DLD1 (cell line): ENCODE data around the gene PTPN21.

ENCODE experiments used
- in situ Hi-C: cut with HindIII; loops from 2 replicates; pipeline ENCODE4 v1.10.0; 2017; ENCODE audit warnings: low sequenced_read_pairs

The PTPN21 gene

GRCh38 chr14:88554457-88555286, at the start of gene PTPN21:
Gene PTPN21, minus strand, starts transcription at chr14:88555007. Its CDS starts 4,590 bp downstream, at chr14:88550417.
- in situ Hi-C loops: no loop called here

- in situ Hi-C loops: no loop called here
Observed at GRCh38 chr14:88604212-88604611, 49.4 kb upstream of the PTPN21 start.

GRCh38 chr14:88599761-88600439, 45.1 kb upstream of the PTPN21 start:
- in situ Hi-C loops: no loop called here

- in situ Hi-C loops: no loop called here
Observed at GRCh38 chr14:88599326-88599725, 44.5 kb upstream of the PTPN21 start.

- in situ Hi-C loops: no loop called here
Observed at GRCh38 chr14:88598097-88598675, 43.4 kb upstream of the PTPN21 start.

- in situ Hi-C loops: no loop called here
Observed at GRCh38 chr14:88597601-88598000, 42.8 kb upstream of the PTPN21 start.

GRCh38 chr14:88597038-88597437, 42.2 kb upstream of the PTPN21 start:
- in situ Hi-C loops: no loop called here

- in situ Hi-C loops: no loop called here
Observed at GRCh38 chr14:88592031-88592430, 37.2 kb upstream of the PTPN21 start.

GRCh38 chr14:88590173-88590572, 35.4 kb upstream of the PTPN21 start:
- in situ Hi-C loops: no loop called here

GRCh38 chr14:88588081-88588480, 33.3 kb upstream of the PTPN21 start:
- in situ Hi-C loops: no loop called here

GRCh38 chr14:88584451-88584850, 29.6 kb upstream of the PTPN21 start:
- in situ Hi-C loops: no loop called here

GRCh38 chr14:88576222-88576621, 21.4 kb upstream of the PTPN21 start:
- in situ Hi-C loops: no loop called here

GRCh38 chr14:88572117-88572516, 17.3 kb upstream of the PTPN21 start:
- in situ Hi-C loops: no loop called here

- in situ Hi-C loops: no loop called here
Observed at GRCh38 chr14:88568196-88568595, 13.4 kb upstream of the PTPN21 start.

GRCh38 chr14:88565427-88565826, 10.6 kb upstream of the PTPN21 start:
- in situ Hi-C loops: no loop called here

- in situ Hi-C loops: no loop called here
Observed at GRCh38 chr14:88563845-88564244, 9.0 kb upstream of the PTPN21 start.

GRCh38 chr14:88562831-88563686, 8.3 kb upstream of the PTPN21 start, which contains the start of gene ZC3H14:
Gene ZC3H14, plus strand, starts transcription at chr14:88563037. Its CDS starts 97 bp downstream, at chr14:88563134.
- in situ Hi-C loops: no loop called here

- in situ Hi-C loops: no loop called here
Observed at GRCh38 chr14:88562532-88562830, 7.7 kb upstream of the PTPN21 start.

GRCh38 chr14:88559852-88560251, 5.0 kb upstream of the PTPN21 start:
- in situ Hi-C loops: no loop called here

- in situ Hi-C loops: no loop called here
Observed at GRCh38 chr14:88556581-88556980, 1.8 kb upstream of the PTPN21 start.

- in situ Hi-C loops: no loop called here
Observed at GRCh38 chr14:88553886-88554456, 836 bp downstream of the PTPN21 start.
